SK-N-SH treated with all-trans-retinoic acid at 6 μM for 48 hours (cell line): ENCODE measurements around the gene GJA5.

Source experiments
- CREB5 ChIP-seq: fragments of 250-450 bp; sonication (Bioruptor Pico); IDR thresholded peaks from 2 replicates; pipeline ENCODE4 v1.5.1; 2020; ENCODE audit warnings: low read depth, mild to moderate bottlenecking, moderate library complexity
- ISL1 ChIP-seq: fragments of 250-450 bp; sonication (Bioruptor Pico); IDR thresholded peaks from 2 replicates; pipeline ENCODE4 v2.1.2; 2022; ENCODE audit warnings: mild to moderate bottlenecking, moderate library complexity
- PATZ1 ChIP-seq: fragments of 250-450 bp; sonication (Bioruptor Pico); IDR thresholded peaks from 2 replicates; pipeline ENCODE4 v1.8.0; 2020; ENCODE audit warnings: mild to moderate bottlenecking, moderate library complexity, borderline replicate concordance
- ZFP3 ChIP-seq: fragments of 250-450 bp; sonication (Bioruptor Pico); IDR thresholded peaks from 2 replicates; pipeline ENCODE4 v1.5.0; 2020; ENCODE audit warnings: mild to moderate bottlenecking, moderate library complexity
- ZNF8 ChIP-seq: fragments of 450-650 bp; formaldehyde crosslinking; IDR thresholded peaks from 2 replicates; pipeline ENCODE4 v1.5.0; 2020; ENCODE audit warnings: mild to moderate bottlenecking, moderate library complexity
- TF ChIP-seq, protein P1 (sequence below): fragments of 250-450 bp; sonication (Bioruptor Pico); IDR thresholded peaks from 2 replicates; pipeline ENCODE4 v1.5.0; 2020; ENCODE audit warnings: mild to moderate bottlenecking, moderate library complexity
- TF ChIP-seq, protein P2 (sequence below): fragments of 250-450 bp; sonication (Bioruptor Pico); IDR thresholded peaks from 2 replicates; pipeline ENCODE4 v1.5.1; 2021; ENCODE audit warnings: mild to moderate bottlenecking, moderate library complexity

DNA sequence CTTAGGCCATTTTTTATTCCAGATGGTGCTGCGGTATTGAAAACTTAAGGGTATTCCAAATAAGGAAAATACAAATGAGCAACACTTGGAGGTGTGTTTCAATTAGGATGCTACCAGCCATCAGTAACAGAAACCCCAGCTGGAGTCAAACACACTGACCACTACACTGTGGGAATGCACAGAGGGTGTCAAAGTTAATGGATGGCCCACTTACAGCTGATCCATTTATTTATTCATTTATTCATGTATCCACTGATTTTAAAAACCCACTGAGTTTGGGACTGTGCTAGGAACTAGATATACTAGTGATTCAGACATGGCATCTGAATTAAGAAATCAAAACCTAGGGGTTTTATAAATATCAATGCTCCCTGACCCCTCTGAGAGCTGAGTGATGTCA, 24.5 kb upstream of the GJA5 start:
- TF ChIP-seq, protein P1, sequence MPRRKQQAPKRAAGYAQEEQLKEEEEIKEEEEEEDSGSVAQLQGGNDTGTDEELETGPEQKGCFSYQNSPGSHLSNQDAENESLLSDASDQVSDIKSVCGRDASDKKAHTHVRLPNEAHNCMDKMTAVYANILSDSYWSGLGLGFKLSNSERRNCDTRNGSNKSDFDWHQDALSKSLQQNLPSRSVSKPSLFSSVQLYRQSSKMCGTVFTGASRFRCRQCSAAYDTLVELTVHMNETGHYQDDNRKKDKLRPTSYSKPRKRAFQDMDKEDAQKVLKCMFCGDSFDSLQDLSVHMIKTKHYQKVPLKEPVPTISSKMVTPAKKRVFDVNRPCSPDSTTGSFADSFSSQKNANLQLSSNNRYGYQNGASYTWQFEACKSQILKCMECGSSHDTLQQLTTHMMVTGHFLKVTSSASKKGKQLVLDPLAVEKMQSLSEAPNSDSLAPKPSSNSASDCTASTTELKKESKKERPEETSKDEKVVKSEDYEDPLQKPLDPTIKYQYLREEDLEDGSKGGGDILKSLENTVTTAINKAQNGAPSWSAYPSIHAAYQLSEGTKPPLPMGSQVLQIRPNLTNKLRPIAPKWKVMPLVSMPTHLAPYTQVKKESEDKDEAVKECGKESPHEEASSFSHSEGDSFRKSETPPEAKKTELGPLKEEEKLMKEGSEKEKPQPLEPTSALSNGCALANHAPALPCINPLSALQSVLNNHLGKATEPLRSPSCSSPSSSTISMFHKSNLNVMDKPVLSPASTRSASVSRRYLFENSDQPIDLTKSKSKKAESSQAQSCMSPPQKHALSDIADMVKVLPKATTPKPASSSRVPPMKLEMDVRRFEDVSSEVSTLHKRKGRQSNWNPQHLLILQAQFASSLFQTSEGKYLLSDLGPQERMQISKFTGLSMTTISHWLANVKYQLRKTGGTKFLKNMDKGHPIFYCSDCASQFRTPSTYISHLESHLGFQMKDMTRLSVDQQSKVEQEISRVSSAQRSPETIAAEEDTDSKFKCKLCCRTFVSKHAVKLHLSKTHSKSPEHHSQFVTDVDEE (CRISPR knock-in tag), result no peak
- TF ChIP-seq CREB5 (no peak), PATZ1 (CRISPR knock-in tag) (no peak), ISL1 (no peak), ZFP3 (CRISPR knock-in tag) (no peak), ZNF8 (no peak)
- TF ChIP-seq, protein P2, sequence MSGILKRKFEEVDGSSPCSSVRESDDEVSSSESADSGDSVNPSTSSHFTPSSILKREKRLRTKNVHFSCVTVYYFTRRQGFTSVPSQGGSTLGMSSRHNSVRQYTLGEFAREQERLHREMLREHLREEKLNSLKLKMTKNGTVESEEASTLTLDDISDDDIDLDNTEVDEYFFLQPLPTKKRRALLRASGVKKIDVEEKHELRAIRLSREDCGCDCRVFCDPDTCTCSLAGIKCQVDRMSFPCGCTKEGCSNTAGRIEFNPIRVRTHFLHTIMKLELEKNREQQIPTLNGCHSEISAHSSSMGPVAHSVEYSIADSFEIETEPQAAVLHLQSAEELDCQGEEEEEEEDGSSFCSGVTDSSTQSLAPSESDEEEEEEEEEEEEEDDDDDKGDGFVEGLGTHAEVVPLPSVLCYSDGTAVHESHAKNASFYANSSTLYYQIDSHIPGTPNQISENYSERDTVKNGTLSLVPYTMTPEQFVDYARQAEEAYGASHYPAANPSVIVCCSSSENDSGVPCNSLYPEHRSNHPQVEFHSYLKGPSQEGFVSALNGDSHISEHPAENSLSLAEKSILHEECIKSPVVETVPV (CRISPR knock-in tag), result no peak
